Liver (tissue), 3 donors: ENCODE data around the gene RSL24D1.

ENCODE experiments used
- CTCF ChIP-seq: fragments of 150-350 bp; IDR thresholded peaks from 2 replicates; pipeline ENCODE4 v1.5.1; 2017; ENCODE audit warnings: improper control_type of control experiment, low read depth, low read length; ENCODE audit not compliant: missing input control
- FOXA1 ChIP-seq: IDR thresholded peaks from 2 replicates; pipeline ENCODE4 v1.6.1; 2016; ENCODE audit warnings: antibody characterized with exemption
- FOXA2 ChIP-seq: IDR thresholded peaks from 2 replicates; pipeline ENCODE4 v1.6.1; 2016; ENCODE audit warnings: antibody characterized with exemption
- MAX ChIP-seq: IDR thresholded peaks from 2 replicates; pipeline ENCODE4 v1.6.1; 2016; ENCODE audit warnings: antibody characterized with exemption
- NR2F2 ChIP-seq: IDR thresholded peaks from 2 replicates; pipeline ENCODE4 v1.6.1; 2016; ENCODE audit warnings: antibody characterized with exemption
- donor health status: healthy.
- donor health status: healthy.

GRCh38 chr15:55202206-55202605, 5.5 kb upstream of the RSL24D1 start:
- no peak for TF ChIP-seq FOXA2
- TF ChIP-seq CTCF: no peak
- TF ChIP-seq NR2F2: no peak
- TF ChIP-seq FOXA1: no peak
- TF ChIP-seq MAX: no peak
